ENCODE data around the gene RAD51. TPM values are rescaled to one million over a fixed set of nuclear protein-coding genes. Genes with fewer than 3 reads are reported as not detected.

The RAD51 gene
- total and polyA plus RNA-seq, 2 experiments from 2014 or later, result 4.9 to 5.0 TPM

- H4K20me1 ChIP-seq (ENCODE audit: insufficient read depth, poor library complexity, severe bottlenecking), result no peaks in the 10 kb centered on the region
- TF ChIP-seq, protein P1, sequence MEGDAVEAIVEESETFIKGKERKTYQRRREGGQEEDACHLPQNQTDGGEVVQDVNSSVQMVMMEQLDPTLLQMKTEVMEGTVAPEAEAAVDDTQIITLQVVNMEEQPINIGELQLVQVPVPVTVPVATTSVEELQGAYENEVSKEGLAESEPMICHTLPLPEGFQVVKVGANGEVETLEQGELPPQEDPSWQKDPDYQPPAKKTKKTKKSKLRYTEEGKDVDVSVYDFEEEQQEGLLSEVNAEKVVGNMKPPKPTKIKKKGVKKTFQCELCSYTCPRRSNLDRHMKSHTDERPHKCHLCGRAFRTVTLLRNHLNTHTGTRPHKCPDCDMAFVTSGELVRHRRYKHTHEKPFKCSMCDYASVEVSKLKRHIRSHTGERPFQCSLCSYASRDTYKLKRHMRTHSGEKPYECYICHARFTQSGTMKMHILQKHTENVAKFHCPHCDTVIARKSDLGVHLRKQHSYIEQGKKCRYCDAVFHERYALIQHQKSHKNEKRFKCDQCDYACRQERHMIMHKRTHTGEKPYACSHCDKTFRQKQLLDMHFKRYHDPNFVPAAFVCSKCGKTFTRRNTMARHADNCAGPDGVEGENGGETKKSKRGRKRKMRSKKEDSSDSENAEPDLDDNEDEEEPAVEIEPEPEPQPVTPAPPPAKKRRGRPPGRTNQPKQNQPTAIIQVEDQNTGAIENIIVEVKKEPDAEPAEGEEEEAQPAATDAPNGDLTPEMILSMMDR (IDR thresholded peaks at IDR 0.05; ENCODE audit: poor library complexity), result no peak
- TF ChIP-seq EZH2phosphoT487 (IDR thresholded peaks at IDR 0.05; ENCODE audit: low read depth, severe bottlenecking, unreplicated experiment) (no peak), EZH2 (IDR thresholded peaks at IDR 0.05; ENCODE audit: borderline replicate concordance) (no peak)
- no peak overlapping the region for H3K4me3 ChIP-seq
- H3K4me1 ChIP-seq (ENCODE audit: insufficient read depth), result no peaks in the 10 kb centered on the region
- no peaks in the 10 kb centered on the region for H3K9me2 ChIP-seq (replicated peaks; ENCODE audit: insufficient read depth)
- no peaks in the 10 kb centered on the region for H3K36me3 ChIP-seq (replicated peaks; ENCODE audit: insufficient read depth, low read depth)
- no peak overlapping the region for H3K4me2 ChIP-seq
- H3K27ac ChIP-seq, result no peak overlapping the region
- H3K27me3 ChIP-seq, result no peaks in the 10 kb centered on the region
- no peak for DNase-seq (ENCODE audit: low spot score)
- H3K79me2 ChIP-seq, result no peaks in the 10 kb centered on the region
- no peak overlapping the region for H2AFZ ChIP-seq
- no peaks in the 10 kb centered on the region for H3K9me3 ChIP-seq (ENCODE audit: low read depth)
These were observed 10.6 kb upstream of the RAD51 start for GRCh38 chr15:40684381-40684780.

DNA sequence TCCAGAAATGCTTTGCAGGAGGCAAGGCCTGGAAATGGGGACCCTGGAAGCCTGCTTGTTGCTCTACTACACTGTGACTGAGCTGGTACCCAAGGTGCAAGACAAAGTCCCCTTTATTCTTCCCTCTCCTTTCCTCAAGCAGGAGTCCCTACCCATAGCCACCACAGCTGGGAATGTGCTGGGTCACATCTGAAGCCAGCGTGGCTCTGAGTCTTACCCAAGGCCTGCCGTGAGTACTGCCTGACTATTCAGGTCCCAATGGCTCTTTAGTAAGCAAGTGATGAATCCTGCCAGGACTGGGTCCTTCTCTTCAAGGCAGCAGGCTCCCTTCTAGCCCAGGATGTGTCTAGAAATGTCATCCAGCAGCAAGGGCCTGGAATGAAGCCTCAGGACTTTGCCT is 9.6 kb upstream of the RAD51 start:
- no peaks in the 10 kb centered on the region for H3K9me3 ChIP-seq (ENCODE audit: low read depth)
- TF ChIP-seq, protein P1 (IDR thresholded peaks at IDR 0.05; ENCODE audit: poor library complexity), result no peak
- no peak for TF ChIP-seq EZH2phosphoT487 (IDR thresholded peaks at IDR 0.05; ENCODE audit: low read depth, severe bottlenecking, unreplicated experiment)
- TF ChIP-seq EZH2 (IDR thresholded peaks at IDR 0.05; ENCODE audit: borderline replicate concordance), result no peak
- no peaks in the 10 kb centered on the region for H4K20me1 ChIP-seq (ENCODE audit: insufficient read depth, poor library complexity, severe bottlenecking)
- H3K4me2 ChIP-seq, result no peak overlapping the region
- no peaks in the 10 kb centered on the region for H3K79me2 ChIP-seq
- H3K27ac ChIP-seq, result no peak overlapping the region
- H3K9me2 ChIP-seq (replicated peaks; ENCODE audit: insufficient read depth), result no peaks in the 10 kb centered on the region
- H3K4me1 ChIP-seq (ENCODE audit: insufficient read depth), result no peaks in the 10 kb centered on the region
- no peaks in the 10 kb centered on the region for H3K27me3 ChIP-seq
- no peak overlapping the region for H3K4me3 ChIP-seq
- H2AFZ ChIP-seq, result no peak overlapping the region
- 88% methylated on average over 2 of the region's 2 CpGs for WGBS (ENCODE audit: low lambda C conversion rate, missing lambda C conversion rate)
- DNase-seq (ENCODE audit: low spot score), result no peak
- H3K36me3 ChIP-seq (replicated peaks; ENCODE audit: insufficient read depth, low read depth), result no peaks in the 10 kb centered on the region

- WGBS (ENCODE audit: low lambda C conversion rate, missing lambda C conversion rate), result 72% methylated on average over 9 of the region's 9 CpGs
- no peak overlapping the region for H3K4me3 ChIP-seq
- peaks cover 16% of the 10 kb centered on the region for H3K79me2 ChIP-seq
These were observed 5.8 kb upstream of the RAD51 start for GRCh38 chr15:40688932-40689799.

More at GRCh38 chr15:40688932-40689799, 5.8 kb upstream of the RAD51 start:
- Histone ChIP-seq H3K4me2 (no peak overlapping the region), H3K9me2 (replicated peaks; ENCODE audit: insufficient read depth) (no peaks in the 10 kb centered on the region), H3K9me3 (ENCODE audit: low read depth) (no peaks in the 10 kb centered on the region), H3K4me1 (ENCODE audit: insufficient read depth) (peaks cover 7% of the 10 kb centered on the region), H4K20me1 (ENCODE audit: insufficient read depth, poor library complexity, severe bottlenecking) (no peaks in the 10 kb centered on the region), H3K27ac (no peak overlapping the region), H3K27me3 (no peaks in the 10 kb centered on the region), H2AFZ (no peak overlapping the region), H3K36me3 (replicated peaks; ENCODE audit: insufficient read depth, low read depth) (no peaks in the 10 kb centered on the region)
- DNase-seq (ENCODE audit: low spot score), result no peak
- TF ChIP-seq EZH2 (IDR thresholded peaks at IDR 0.05; ENCODE audit: borderline replicate concordance) (no peak), EZH2phosphoT487 (IDR thresholded peaks at IDR 0.05; ENCODE audit: low read depth, severe bottlenecking, unreplicated experiment) (no peak)
- TF ChIP-seq, protein P1 (IDR thresholded peaks at IDR 0.05; ENCODE audit: poor library complexity), result no peak
